HG02759 (cell line): Measurements from ENCODE around the gene ABL1.
"Not testable (repeated sequence)": the region's sequence is repeated elsewhere in the genome, so short reads cannot be mapped to it uniquely, and the experiment has no call there.

Experiments used
- ATAC-seq: cut with Tn5 transposase; IDR thresholded peaks from one replicate; pipeline ENCODE4 v1.9.1; 2021; ENCODE audit warnings: mild to moderate bottlenecking, moderate library complexity; ENCODE audit not compliant: unreplicated experiment

Gene ABL1

DNA sequence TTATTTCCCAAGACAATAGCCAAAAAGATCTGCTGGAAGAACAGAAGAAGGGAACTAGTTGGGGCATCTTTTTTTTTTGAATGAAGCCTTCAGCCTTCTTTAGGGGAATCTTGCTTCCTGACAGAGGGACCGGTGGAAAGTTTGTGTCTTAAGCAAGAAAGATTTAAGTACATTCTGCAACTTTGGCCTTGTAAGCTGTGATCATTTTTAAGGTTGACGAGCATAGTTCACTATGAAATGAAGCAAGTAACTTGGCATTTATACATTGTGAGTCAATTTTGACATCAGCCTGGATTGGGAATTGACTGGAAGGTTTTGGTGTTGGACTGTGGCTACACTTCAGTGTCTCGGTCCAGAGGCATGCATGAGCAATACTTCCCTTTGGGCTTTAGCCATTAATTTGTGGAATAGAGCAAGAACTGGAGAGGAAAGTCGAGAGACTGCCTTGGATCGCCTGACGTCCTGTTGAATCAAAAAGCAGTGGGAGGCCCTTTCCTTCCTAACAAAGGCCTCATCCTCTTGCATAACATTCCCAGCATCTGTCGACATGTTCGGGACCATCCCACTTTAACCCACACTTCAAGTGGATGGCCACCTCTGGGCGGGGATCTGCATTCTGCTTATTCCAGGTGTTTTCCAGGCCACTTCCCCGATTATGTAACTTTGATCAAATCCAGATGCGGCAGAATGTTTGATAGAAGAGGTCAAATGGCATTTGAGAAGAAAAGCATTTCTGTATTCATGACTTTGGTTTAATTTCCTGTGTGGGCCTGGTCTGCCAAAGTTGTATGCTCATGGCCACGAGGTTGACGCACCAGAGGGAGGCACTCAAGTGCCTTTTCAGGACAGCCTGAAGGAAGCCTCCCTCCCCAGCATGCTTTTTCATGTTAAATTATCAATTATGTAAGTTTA is 12.5 kb downstream of the ABL1 start:
- no peak for ATAC-seq

GRCh38 chr9:130848514-130848913 is 13.5 kb downstream of the ABL1 start:
- not testable (repeated sequence) for ATAC-seq

DNA sequence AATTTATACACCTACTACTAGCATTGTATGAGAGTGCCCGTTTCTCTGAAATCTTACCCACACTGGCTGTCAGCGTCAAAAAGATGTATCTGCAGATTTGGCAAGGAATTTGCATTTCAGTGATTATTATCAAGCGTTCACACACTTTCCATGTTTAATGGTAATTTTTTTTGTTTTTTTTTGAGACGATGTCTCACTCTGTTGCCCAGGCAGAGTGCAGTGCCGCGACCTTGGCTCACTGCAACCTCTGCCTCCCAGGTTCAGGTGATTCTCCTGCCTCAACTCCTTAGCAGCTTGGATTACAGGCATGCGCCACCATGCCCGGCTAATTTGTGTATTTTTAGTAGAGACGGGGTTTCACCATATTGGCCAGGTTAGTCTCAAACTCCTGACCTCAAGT is 14.3 kb downstream of the ABL1 start:
- ATAC-seq: no peak

GRCh38 chr9:130852801-130853200 is 17.7 kb downstream of the ABL1 start:
- ATAC-seq: no peak

DNA sequence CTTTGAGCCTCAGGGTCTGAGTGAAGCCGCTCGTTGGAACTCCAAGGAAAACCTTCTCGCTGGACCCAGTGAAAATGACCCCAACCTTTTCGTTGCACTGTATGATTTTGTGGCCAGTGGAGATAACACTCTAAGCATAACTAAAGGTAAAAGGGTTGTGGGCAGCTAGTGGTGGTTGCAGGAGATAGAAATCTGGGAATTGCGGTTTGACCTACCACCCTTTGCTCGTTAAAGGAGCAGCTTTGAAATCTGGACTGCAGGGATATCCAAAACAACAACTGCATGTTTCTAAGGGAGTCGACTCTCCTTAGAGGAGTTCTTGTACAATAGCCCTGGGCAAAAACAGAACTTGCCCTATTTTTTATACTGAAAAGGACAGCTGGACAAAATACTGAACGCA is 19.0 kb downstream of the ABL1 start:
- ATAC-seq: no peak

- no peak for ATAC-seq
These were observed 19.8 kb downstream of the ABL1 start for GRCh38 chr9:130854835-130855234.

GRCh38 chr9:130856474-130856873 is 21.4 kb downstream of the ABL1 start:
- no peak for ATAC-seq

- no peak for ATAC-seq
These were observed 23.0 kb downstream of the ABL1 start for GRCh38 chr9:130857864-130858738.

- no peak for ATAC-seq
These were observed 24.0 kb downstream of the ABL1 start for GRCh38 chr9:130858739-130859705.

DNA sequence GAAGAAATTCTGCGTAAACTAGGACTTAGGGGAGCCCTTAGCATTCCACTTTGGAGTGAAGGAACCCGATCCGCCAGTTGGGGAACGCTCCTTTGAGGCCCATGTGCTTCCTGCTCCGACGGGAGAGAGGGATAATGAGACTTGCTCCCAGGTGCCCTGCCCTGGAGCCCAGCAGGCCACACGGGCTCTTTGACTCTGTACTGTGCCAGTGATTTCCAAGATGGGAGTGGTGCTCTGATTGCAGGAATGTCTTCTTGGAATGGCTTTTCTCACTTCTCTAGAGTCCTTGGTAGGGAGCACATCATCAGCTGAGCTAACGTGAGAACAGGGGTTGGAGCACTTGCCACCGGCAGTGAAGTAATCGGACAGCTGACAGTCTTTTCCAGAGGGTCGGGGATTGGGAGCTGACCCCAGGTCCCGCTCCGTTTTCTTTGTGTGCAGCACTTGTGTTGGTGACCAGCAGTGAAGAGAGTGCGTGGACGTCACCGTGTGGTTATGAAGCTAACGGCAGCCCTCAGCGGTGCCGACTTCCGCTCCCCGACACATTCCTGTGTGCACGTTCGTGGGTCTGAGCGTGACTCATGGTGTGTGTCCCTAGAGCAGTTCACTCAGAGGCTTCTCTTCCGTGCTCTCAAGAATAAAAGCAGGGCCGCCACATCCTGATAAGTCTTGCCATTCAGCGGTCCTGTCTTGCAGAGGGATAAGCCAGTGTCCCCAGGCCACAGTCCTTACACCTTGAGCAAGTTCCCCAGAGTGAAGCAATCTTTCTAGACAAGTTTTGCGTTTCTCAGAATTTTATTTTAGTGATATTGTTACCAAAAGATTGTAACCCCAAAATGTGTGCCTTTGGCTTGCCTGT is 25.6 kb downstream of the ABL1 start:
- no peak for ATAC-seq

GRCh38 chr9:130861372-130862180 is 26.5 kb downstream of the ABL1 start:
- ATAC-seq: no peak

DNA sequence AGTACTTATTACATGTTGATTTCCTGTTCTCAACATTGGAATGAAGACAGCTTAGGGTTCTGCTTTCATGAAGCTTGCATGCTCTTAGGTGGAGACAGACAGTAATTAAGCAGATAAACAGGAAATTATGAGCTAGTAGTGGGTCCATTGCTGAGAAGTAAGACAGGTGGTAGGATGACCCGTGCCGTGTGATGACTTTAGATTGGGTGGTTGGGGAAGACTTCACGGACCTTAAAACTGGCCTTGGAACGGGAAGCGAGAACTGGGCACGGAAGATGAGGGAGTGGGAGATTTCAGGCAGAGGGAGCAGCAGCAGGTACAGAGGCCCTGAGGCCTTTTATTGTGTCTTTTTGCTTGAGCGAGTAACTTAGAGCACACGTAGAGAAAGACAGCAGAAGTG is 27.2 kb downstream of the ABL1 start:
- no peak for ATAC-seq

DNA sequence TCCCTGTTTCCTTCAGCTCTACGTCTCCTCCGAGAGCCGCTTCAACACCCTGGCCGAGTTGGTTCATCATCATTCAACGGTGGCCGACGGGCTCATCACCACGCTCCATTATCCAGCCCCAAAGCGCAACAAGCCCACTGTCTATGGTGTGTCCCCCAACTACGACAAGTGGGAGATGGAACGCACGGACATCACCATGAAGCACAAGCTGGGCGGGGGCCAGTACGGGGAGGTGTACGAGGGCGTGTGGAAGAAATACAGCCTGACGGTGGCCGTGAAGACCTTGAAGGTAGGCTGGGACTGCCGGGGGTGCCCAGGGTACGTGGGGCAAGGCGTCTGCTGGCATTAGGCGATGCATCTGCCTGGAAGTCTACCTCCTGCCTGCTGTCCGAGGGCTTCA is 27.7 kb downstream of the ABL1 start:
- no peak for ATAC-seq

- no peak for ATAC-seq
These were observed 29.5 kb downstream of the ABL1 start for GRCh38 chr9:130864541-130864940.

GRCh38 chr9:130865921-130866320 is 30.9 kb downstream of the ABL1 start:
- ATAC-seq: no peak

DNA sequence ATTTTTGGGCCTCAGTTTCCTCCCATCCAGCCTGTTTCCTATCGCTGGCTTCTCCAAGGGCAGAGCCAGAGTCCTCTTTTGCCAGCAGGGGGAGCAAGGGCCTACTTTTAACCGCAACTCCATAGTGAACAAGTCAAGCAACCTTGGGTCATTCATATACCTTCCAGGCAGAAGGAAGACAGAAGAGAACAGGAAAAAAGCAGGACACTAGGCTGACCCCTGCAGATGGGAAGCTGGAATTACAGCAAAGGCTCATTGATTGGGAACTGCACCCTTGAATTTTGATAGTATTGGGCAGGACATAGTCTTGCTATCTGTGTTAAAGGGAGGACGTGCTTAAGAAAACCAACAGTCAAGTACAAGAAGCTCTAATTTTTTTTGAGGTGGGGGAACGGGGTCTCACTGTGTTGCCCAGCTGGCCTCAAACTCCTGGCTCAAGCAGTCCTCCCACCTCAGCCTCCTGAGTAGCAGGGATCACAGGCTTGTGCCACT is 31.5 kb downstream of the ABL1 start:
- ATAC-seq: no peak

DNA sequence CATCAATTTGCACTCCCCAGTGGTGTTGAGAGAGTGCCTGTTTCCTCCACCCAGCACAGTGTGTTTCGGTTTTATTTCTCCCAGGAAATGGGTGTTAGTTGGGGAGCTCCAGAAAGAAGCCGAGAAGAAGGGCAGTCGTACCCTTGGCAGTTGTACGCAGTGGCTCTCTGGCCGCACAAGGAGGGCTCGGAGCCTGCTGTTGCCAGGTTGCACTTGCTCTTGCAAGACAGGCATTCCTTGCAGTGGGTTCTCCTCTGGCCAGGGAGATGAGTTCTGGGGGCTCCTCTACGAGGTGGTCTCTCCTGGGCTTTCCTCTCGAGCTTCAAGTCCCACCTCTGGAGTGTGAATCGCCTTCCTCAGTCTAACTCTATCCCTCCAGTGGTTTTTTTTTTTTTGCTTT is 32.5 kb downstream of the ABL1 start:
- no peak for ATAC-seq

DNA sequence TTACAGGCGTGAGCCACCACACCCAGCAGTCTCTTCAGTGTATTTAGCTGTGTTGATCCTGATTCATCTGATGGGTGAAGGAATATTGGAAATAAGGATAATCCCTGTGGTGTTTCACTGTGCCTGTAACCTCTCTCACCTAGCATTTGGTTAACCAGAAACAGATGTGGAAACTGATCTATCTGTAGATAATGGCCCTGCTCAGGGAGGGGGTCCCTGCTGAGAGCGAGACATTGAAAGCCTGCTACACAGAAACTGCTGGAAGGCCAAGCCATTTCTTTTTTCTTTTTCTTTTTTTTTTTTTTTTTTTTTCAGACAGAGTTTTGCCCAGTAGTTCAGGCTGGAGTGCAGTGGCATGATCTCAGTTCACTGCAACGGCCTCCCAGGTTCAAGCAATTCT is 33.2 kb downstream of the ABL1 start:
- ATAC-seq: no peak

GRCh38 chr9:130869250-130869649 is 34.2 kb downstream of the ABL1 start:
- ATAC-seq: no peak
